Measurements from ENCODE around the gene YTHDC2. TPM values are rescaled to one million over a fixed set of nuclear protein-coding genes. Genes with fewer than 3 reads are reported as not detected.
A peak's percentile ranks its signal among the peaks of the same experiment; 100 is the strongest.

The YTHDC2 gene
- total RNA-seq, 2 experiments from 2014 or later: 24.9 to 30.5 TPM

GRCh38 chr5:113502073-113502472 is 11.4 kb upstream of the YTHDC2 start:
- H3K4me1 Mint-ChIP-seq: peaks cover 2% of the 10 kb centered on the region
- peaks cover 2% of the 10 kb centered on the region for H3K36me3 Mint-ChIP-seq (ENCODE audit: low read depth)
- no peak overlapping the region for H3K4me3 Mint-ChIP-seq
- ChIA-PET CTCF (interaction anchor here (1.6 kb wide), 1 partner anchor 10 kb away, joined by 3 read pairs; no protein-coding TSS in a partner anchor), POLR2A (no interaction called here)
- peaks cover 63% of the 10 kb centered on the region for H3K27me3 Mint-ChIP-seq
- no peak for DNase-seq
- peaks cover 10% of the 10 kb centered on the region for H3K9me3 Mint-ChIP-seq
- H3K27ac Mint-ChIP-seq: no peak overlapping the region

GRCh38 chr5:113503146-113503545 is 10.3 kb upstream of the YTHDC2 start:
- CTCF ChIA-PET: interaction anchor here (1.0 to 1.6 kb wide), 2 partner anchors 9 to 10 kb away, joined by 3 read pairs; partner anchors contain the start of gene YTHDC2

GRCh38 chr5:113505181-113505580 is 8.3 kb upstream of the YTHDC2 start:
- Mint-ChIP-seq H3K4me3 (no peak overlapping the region), H3K27me3 (peaks cover 55% of the 10 kb centered on the region), H3K9me3 (peaks cover 5% of the 10 kb centered on the region), H3K27ac (no peak overlapping the region), H3K36me3 (ENCODE audit: low read depth) (no peaks in the 10 kb centered on the region), H3K4me1 (peaks cover 14% of the 10 kb centered on the region)
- ChIA-PET POLR2A (no interaction called here), CTCF (no interaction called here)
- no peak for DNase-seq

More at GRCh38 chr5:113503146-113503545, 10.3 kb upstream of the YTHDC2 start:
- POLR2A ChIA-PET: no interaction called here
- Mint-ChIP-seq H3K4me1 (peaks cover 13% of the 10 kb centered on the region), H3K27me3 (peaks cover 60% of the 10 kb centered on the region), H3K9me3 (peaks cover 10% of the 10 kb centered on the region), H3K4me3 (no peak overlapping the region), H3K36me3 (ENCODE audit: low read depth) (peaks cover 2% of the 10 kb centered on the region), H3K27ac (no peak overlapping the region)
- DNase-seq: no peak

DNA sequence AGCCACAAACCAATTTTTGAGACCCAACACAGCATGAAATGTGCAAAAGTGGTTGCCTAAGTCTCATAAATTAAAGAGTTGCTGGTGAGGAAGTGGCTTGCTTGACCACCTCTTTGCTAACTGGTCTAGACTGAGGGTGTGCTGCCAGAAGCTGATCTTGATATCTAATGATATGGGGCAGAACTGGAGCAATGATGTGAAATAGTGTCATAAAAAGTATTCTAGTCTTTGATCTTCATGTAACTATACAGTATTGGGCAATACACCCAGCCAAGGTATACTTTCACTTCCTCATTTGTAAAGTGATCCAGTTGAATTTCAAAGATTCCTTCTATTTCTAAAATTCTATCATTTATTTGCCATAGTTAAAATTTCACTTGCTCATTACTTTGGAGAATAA is 5.9 kb upstream of the YTHDC2 start:
- Mint-ChIP-seq H3K27me3 (peaks cover 40% of the 10 kb centered on the region), H3K27ac (no peak overlapping the region), H3K9me3 (no peaks in the 10 kb centered on the region), H3K36me3 (ENCODE audit: low read depth) (no peaks in the 10 kb centered on the region), H3K4me3 (no peak overlapping the region), H3K4me1 (peaks cover 14% of the 10 kb centered on the region)
- ChIA-PET CTCF (interaction anchor here (1.4 kb wide), 1 partner anchor 9 kb away, joined by 3 read pairs; no protein-coding TSS in a partner anchor), POLR2A (no interaction called here)
- DNase-seq: no peak

- CTCF ChIA-PET: no interaction called here
- H3K9me3 Mint-ChIP-seq: no peaks in the 10 kb centered on the region
- no peak for DNase-seq
- POLR2A ChIA-PET: no interaction called here
- H3K4me1 Mint-ChIP-seq: peaks cover 19% of the 10 kb centered on the region
- peaks cover 38% of the 10 kb centered on the region for H3K27me3 Mint-ChIP-seq
- H3K27ac Mint-ChIP-seq: no peak overlapping the region
- no peak overlapping the region for H3K4me3 Mint-ChIP-seq
- H3K36me3 Mint-ChIP-seq (ENCODE audit: low read depth): no peaks in the 10 kb centered on the region
Measured at GRCh38 chr5:113508756-113509155, 4.7 kb upstream of the YTHDC2 start.

DNA sequence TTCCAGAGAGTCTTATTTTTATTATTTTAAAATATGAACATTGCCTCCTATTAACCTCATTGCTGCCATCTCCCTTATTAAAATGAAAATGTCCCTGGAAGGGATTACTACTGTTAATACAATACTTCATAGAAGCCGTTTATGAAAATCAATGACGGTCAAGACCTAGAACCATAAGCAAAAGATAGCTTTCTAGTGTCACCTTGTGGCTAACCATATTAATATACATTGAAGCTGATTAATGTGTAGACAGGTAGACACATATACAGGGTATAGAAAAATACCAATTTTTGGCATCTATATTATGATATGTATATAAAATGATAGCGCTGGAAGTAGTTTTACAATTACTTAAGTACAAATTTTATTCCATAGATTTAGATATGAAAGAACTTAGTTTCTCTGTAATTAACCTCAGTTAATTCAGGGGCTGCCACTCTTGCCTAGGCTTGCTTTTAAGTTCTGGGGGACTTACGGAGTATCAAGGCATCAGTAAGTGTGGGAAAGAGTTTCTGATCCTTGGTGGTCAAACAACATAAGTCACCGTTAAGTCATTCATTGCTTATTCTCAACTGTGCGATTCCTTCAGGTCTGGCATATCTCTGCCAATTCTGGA is 2.5 kb upstream of the YTHDC2 start:
- Mint-ChIP-seq H3K27me3 (peaks cover 28% of the 10 kb centered on the region), H3K9me3 (no peaks in the 10 kb centered on the region), H3K4me3 (no peak overlapping the region), H3K4me1 (peaks cover 33% of the 10 kb centered on the region), H3K36me3 (ENCODE audit: low read depth) (peaks cover 6% of the 10 kb centered on the region), H3K27ac (no peak overlapping the region)
- no peak for DNase-seq
- ChIA-PET POLR2A (no interaction called here), CTCF (interaction anchor here (0.6 to 1.2 kb wide), 4 partner anchors 22 to 826 kb away, joined by 3 to 5 read pairs (median 4); no protein-coding TSS in a partner anchor)

- H3K27ac Mint-ChIP-seq: no peak overlapping the region
- H3K4me3 Mint-ChIP-seq: no peak overlapping the region
Measured at GRCh38 chr5:113512341-113512740, 1.2 kb upstream of the YTHDC2 start.

GRCh38 chr5:113514289-113514635 is 768 bp downstream of the YTHDC2 start:
- H3K4me3 Mint-ChIP-seq: peak overlapping the region; percentile 90
- ChIA-PET POLR2A (no interaction called here), CTCF (interaction anchor here (0.6 to 1.7 kb wide), 4 partner anchors 177 to 908 kb away, joined by 3 to 4 read pairs (median 4); no protein-coding TSS in a partner anchor)
- H3K9me3 Mint-ChIP-seq: no peaks in the 10 kb centered on the region
- H3K27ac Mint-ChIP-seq: peak overlapping the region; percentile 89
- H3K27me3 Mint-ChIP-seq: peaks cover 11% of the 10 kb centered on the region
- H3K4me1 Mint-ChIP-seq: peaks cover 27% of the 10 kb centered on the region
- no peak for DNase-seq
- peaks cover 26% of the 10 kb centered on the region for H3K36me3 Mint-ChIP-seq (ENCODE audit: low read depth)

More at GRCh38 chr5:113512341-113512740, 1.2 kb upstream of the YTHDC2 start:
- peaks cover 35% of the 10 kb centered on the region for H3K4me1 Mint-ChIP-seq
- H3K9me3 Mint-ChIP-seq: no peaks in the 10 kb centered on the region
- ChIA-PET CTCF (interaction anchor here (0.8 to 1.1 kb wide), 3 partner anchors 10 to 177 kb away, joined by 3 read pairs; no protein-coding TSS in a partner anchor), POLR2A (no interaction called here)
- H3K36me3 Mint-ChIP-seq (ENCODE audit: low read depth): peaks cover 14% of the 10 kb centered on the region
- H3K27me3 Mint-ChIP-seq: peaks cover 24% of the 10 kb centered on the region
- DNase-seq: no peak

DNA sequence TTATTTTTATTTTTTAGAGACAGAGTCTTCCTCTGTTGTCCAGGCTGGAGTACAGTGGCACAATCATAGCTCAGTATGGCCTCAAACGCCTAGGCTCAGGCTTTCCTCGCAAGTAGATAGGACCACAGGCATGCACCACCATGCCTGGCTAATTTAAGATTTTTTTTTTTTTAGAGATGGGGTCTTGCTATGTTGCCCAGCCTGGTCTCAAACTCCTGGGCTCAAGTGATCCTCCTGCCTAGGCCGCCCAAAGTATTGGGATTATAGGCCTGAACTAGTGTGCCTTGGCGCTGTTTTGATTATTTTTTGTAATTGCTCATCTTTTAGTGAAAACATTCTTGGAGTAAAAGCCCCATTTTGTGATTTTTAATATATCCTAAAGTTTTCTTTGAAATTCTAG is 5.4 kb downstream of the YTHDC2 start:
- Mint-ChIP-seq H3K9me3 (no peaks in the 10 kb centered on the region), H3K4me3 (no peak overlapping the region), H3K27me3 (no peaks in the 10 kb centered on the region), H3K36me3 (ENCODE audit: low read depth) (peaks cover 41% of the 10 kb centered on the region), H3K4me1 (peaks cover 41% of the 10 kb centered on the region), H3K27ac (no peak overlapping the region)
- no peak for DNase-seq
- POLR2A ChIA-PET: no interaction called here
- CTCF ChIA-PET: no interaction called here

DNA sequence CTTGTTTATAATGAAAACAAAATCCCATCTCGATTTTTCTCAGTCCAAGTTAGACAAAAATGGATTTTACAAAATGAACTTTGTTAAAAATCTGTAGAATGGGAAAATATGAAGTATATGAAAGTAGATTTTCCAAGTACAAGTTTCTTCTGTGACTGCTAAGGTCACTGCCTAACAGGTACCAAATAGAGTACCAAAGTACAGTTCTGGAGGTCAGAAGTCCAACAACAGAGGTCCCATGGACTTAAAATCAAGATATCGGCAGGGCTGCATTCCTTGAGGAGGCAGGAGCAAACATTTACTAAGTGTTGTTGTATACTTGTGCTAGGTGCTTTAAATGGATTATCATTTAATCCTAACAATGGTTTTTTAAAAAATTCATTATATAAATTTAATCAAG is 5.9 kb downstream of the YTHDC2 start:
- ChIA-PET POLR2A (no interaction called here), CTCF (no interaction called here)
- Mint-ChIP-seq H3K27ac (no peak overlapping the region), H3K4me3 (no peak overlapping the region), H3K9me3 (no peaks in the 10 kb centered on the region), H3K4me1 (peaks cover 41% of the 10 kb centered on the region), H3K27me3 (no peaks in the 10 kb centered on the region), H3K36me3 (ENCODE audit: low read depth) (peaks cover 41% of the 10 kb centered on the region)
- DNase-seq: no peak

DNA sequence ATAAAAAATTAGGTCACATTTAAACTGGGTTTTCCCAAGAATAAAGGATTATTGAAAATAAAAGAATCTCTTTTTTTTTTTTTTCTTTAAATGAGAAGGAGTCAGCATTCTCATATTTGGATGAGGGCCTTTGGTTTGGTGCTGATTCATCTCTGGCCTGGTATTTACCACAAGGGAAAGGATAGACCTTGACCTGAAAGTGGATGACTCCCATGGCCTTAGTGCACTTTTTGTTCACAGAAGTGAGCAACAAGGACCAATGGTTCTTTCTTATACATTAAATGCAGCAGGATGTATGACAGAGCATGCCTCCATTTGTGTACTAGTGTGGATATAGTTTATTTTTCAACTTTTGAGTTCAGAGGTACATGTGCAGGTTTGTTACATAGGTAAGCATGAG is 6.9 kb downstream of the YTHDC2 start:
- Mint-ChIP-seq H3K9me3 (no peaks in the 10 kb centered on the region), H3K27me3 (no peaks in the 10 kb centered on the region), H3K36me3 (ENCODE audit: low read depth) (peaks cover 42% of the 10 kb centered on the region), H3K4me1 (peaks cover 43% of the 10 kb centered on the region), H3K4me3 (no peak overlapping the region), H3K27ac (no peak overlapping the region)
- DNase-seq: no peak
- POLR2A ChIA-PET: no interaction called here
- CTCF ChIA-PET: no interaction called here

DNA sequence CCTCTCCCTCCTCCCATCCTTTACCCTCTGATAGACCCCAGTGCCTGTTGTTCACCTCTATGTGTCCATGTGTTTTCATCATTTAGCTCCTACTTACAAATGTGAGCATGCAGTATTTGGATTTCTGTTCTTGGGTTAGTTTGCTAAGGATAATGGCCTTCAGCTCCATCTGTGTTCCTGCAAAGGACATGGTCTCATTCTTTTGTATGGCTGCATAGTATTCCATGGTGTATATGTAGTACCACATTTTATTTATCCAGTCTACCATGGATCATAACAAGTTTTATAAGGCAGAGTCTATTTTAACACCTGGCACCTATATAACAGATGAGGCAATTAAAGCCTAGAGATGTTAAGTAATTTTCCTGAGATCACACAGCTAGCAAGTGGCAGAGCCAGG is 7.4 kb downstream of the YTHDC2 start:
- H3K9me3 Mint-ChIP-seq: no peaks in the 10 kb centered on the region
- ChIA-PET POLR2A (no interaction called here), CTCF (interaction anchor here (0.8 kb wide), 1 partner anchor 12 kb away, joined by 4 read pairs; no protein-coding TSS in a partner anchor)
- H3K36me3 Mint-ChIP-seq (ENCODE audit: low read depth): peaks cover 38% of the 10 kb centered on the region
- no peaks in the 10 kb centered on the region for H3K27me3 Mint-ChIP-seq
- H3K27ac Mint-ChIP-seq: no peak overlapping the region
- no peak for DNase-seq
- peaks cover 41% of the 10 kb centered on the region for H3K4me1 Mint-ChIP-seq
- H3K4me3 Mint-ChIP-seq: no peak overlapping the region

GRCh38 chr5:113523168-113523567 is 9.7 kb downstream of the YTHDC2 start:
- H3K4me3 Mint-ChIP-seq: no peak overlapping the region
- H3K27ac Mint-ChIP-seq: no peak overlapping the region
- no peaks in the 10 kb centered on the region for H3K27me3 Mint-ChIP-seq
- CTCF ChIA-PET: no interaction called here
- H3K4me1 Mint-ChIP-seq: peaks cover 34% of the 10 kb centered on the region
- H3K36me3 Mint-ChIP-seq (ENCODE audit: low read depth): peaks cover 31% of the 10 kb centered on the region
- H3K9me3 Mint-ChIP-seq: no peaks in the 10 kb centered on the region
- POLR2A ChIA-PET: no interaction called here
- no peak for DNase-seq

DNA sequence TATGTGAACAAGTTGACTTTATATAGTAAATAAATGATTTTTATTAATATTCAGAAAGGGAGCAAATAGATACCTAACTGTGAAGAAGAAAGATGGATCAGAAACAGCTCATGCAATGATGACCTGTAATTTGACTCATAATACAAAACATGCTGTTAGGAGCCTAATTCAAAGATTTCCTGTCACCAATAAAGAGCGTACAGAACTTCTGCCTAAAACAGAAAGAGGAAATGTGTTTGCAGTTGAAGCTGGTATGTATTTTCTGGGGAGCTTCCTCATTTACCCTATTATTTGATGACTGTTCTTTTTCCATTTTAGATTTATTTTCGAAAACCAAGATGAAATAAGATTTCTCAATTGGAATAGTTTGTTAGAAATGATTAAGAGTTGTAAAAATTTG is 11.4 kb downstream of the YTHDC2 start:
- Mint-ChIP-seq H3K27ac (peak overlapping the region; percentile 76), H3K9me3 (no peaks in the 10 kb centered on the region), H3K36me3 (ENCODE audit: low read depth) (peaks cover 22% of the 10 kb centered on the region), H3K4me3 (no peak overlapping the region), H3K27me3 (no peaks in the 10 kb centered on the region), H3K4me1 (peaks cover 32% of the 10 kb centered on the region)
- CTCF ChIA-PET: no interaction called here
- DNase-seq: no peak
- POLR2A ChIA-PET: interaction anchor here (0.6 kb wide), 1 partner anchor 504 kb away, joined by 3 read pairs; no protein-coding TSS in a partner anchor

Data from activated CD4-positive, alpha-beta T cell treated with anti-CD3 and anti-CD28 coated beads, Interleukin-2, amount 10 ng/mL, durations not matched to agents 7 days and 5 days (primary cell).